GM12873 (cell line): ENCODE data around the gene ZNF581.

Experiments
- TF ChIP-seq, protein P1 (sequence below): IDR thresholded peaks from 2 replicates; pipeline ENCODE4 v1.5.1; 2012; ENCODE audit warnings: low read depth, mild to moderate bottlenecking, moderate library complexity, low read length, control low read depth; ENCODE audit not compliant: insufficient read depth; ENCODE audit errors: missing control alignments

Gene ZNF581

DNA sequence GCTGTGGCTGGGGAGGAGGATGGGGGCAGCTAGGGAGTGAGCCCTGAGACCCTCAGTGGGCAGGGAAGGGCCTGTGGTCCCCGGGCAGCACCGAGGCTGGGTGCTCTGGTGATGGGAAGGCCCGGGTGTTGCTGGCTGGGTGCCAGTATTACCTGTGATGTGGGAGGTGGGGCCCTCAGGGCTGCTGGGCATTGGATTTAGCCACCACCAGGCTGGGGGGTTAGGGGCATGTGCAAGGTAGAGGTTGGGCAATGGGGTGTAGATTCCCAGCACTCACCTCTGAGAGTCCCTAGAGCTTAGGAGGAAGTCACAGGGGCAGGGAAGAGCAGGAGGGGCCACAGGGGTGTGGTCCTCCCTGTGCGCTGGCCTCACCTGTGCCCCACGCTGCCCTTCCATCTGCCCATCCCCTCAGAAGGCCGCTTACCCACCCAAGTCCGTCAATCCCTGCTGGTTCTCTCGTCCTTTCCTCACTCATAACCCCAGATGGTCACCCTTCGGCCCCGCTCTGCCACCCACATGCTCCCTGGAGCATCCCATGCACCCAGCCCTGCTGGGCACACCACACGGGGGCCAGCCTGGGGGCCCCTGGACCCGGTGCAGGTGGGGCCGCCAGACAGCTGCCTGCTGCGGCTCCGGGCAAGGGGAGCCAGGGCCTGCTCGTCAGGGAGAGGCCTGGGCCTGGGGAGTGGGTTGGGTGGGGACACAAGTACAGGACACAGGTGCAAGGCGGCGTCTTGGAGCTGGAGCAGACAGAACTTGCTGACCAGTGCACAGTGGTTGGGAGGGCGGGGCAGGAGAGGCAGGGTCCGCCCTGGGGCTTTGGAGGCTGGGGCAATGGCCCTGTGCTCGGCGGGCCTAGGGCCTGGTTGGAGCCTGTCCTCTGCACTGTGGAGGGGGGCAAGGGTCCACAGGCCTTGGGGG lies 44.1 kb downstream of the ZNF581 start:
- TF ChIP-seq, protein P1, sequence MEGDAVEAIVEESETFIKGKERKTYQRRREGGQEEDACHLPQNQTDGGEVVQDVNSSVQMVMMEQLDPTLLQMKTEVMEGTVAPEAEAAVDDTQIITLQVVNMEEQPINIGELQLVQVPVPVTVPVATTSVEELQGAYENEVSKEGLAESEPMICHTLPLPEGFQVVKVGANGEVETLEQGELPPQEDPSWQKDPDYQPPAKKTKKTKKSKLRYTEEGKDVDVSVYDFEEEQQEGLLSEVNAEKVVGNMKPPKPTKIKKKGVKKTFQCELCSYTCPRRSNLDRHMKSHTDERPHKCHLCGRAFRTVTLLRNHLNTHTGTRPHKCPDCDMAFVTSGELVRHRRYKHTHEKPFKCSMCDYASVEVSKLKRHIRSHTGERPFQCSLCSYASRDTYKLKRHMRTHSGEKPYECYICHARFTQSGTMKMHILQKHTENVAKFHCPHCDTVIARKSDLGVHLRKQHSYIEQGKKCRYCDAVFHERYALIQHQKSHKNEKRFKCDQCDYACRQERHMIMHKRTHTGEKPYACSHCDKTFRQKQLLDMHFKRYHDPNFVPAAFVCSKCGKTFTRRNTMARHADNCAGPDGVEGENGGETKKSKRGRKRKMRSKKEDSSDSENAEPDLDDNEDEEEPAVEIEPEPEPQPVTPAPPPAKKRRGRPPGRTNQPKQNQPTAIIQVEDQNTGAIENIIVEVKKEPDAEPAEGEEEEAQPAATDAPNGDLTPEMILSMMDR = no peak

DNA sequence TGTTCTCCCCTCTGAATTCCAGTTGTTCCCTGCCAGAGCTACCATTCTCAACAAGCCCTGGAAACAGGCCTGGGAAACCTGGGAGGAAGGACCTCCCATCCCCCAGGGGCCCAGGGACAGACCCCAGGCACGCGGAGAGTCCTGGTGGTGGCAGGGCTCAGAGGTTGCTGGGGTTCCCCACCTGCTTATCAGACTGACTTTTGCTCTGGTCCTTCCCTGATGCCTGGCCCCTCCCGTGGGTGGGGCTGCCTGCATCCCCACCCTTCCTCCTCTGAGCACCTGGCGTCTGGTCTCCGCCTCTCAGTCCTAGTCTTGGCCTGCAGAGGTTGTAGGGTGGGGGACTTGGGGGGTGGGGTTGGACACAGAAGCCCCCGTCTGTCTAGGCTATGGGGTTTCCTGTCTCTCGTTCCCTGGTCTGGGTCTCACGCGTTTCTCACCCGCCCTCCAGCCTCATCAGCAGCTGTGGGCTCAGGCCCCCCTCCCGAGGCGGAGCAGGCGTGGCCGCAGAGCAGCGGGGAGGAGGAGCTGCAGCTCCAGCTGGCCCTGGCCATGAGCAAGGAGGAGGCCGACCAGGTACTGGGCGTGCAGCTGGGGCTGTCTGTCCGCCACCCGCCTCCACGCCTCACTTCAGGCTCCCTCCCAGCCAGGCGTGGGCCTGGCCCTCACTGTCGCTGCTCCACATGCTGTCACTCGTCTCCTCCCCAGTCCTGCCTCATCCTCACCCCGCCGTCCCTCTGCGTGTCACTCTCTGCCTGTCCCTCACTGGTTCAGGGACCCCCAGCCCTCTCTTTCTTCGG lies 45.2 kb downstream of the ZNF581 start:
- TF ChIP-seq, protein P1 = no peak

DNA sequence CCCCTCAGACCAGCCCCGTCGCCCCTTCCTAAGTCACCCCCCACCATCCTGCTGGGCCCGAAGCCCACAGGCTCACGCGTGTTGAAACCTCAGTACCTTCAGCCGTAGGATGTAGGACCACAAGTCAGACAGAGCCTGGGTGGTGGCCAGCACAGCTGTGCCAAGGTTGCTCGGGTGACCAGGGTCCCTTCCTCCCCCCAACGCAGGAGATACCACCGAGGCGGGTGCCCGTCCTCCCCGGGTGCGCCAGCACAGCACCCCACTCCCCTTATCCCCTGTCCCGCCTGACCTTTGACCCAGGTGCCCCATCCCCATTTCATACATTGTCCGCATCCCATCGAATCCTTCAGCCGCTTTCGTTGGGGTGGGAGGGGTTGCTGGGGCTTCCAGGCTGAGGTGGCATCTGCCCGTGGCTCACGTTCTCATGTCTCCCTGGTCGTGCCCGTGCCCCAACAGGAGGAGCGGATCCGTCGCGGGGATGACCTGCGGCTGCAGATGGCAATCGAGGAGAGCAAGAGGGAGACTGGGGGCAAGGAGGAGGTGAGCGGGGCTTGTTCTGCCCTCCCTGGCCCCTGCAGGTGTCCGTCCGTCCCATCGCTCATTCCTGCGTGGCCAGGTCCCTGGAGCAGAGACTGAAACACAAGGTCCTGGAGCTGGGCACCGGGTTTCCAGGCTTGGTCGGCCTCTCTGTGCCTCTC lies 46.1 kb downstream of the ZNF581 start:
- TF ChIP-seq, protein P1 = no peak

DNA sequence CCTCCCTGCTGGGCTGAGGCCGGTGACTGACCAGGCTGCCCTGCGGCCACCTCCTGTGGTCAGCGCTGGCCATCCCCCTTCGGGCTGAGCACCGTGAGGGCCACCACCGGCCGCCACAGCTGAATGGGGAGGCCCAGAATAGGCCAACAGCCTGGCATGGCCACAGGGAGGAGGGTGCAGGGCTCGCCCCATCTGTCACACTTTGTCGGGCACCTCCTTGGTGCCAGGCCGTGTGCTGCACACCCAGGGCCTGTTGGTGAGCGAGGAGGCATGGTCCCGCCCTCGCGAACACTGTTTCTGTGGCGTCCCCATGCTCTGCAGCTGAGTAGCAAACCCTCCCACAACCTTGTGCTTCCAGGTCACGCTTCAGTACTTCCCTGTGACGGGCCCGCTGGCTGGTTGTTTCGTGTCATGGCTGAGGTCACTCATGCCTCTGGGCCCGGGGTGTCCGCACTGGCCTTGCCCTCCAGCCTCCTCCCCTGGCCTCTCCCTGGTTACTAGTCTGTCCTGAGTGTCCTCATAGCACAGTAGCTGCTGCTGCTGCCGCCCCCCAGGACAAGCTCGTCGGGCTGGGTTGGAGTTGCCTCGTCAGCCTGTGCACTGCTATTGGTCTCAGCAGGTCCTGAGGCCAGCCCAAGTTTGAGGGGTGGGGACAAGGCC lies 46.8 kb downstream of the ZNF581 start:
- TF ChIP-seq, protein P1 = no peak

DNA sequence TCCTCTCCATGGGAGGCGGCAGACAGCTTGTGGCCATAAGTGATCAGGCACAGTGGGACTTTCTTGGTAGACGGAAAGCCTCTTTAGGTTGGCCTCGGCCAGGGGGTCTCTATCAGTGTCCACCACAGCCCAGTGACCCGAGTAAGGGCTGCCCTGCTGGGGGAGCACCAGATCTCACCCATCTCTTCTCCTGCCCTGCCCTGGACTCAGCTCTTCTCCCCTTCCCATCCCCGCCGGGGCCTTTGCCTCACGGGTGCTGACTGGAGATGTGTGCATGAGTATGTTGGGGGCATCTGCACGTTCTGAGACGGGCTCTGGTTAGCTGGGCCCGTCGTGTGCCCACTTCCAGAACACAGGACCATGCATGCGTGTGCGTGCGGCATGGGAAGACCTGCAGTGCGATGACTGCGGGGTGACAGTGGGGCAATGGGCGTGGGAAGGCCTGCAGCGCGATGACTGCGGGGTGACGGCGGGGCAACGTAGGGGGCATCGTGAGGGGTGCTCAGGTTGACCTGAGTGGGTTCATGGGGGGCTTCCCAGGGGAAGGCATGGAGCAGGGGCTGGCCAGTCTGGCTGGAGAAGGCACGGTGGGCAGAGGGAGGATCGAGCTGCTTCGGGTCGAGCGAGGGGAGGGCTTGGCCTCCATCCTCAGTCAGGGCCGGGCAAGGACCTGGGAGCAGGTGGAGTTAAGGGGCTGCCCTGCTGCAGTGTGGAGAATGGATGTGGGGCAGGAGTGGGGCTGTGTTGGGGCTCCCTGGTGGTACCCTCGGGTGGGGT lies 47.5 kb downstream of the ZNF581 start:
- TF ChIP-seq, protein P1 = no peak

DNA sequence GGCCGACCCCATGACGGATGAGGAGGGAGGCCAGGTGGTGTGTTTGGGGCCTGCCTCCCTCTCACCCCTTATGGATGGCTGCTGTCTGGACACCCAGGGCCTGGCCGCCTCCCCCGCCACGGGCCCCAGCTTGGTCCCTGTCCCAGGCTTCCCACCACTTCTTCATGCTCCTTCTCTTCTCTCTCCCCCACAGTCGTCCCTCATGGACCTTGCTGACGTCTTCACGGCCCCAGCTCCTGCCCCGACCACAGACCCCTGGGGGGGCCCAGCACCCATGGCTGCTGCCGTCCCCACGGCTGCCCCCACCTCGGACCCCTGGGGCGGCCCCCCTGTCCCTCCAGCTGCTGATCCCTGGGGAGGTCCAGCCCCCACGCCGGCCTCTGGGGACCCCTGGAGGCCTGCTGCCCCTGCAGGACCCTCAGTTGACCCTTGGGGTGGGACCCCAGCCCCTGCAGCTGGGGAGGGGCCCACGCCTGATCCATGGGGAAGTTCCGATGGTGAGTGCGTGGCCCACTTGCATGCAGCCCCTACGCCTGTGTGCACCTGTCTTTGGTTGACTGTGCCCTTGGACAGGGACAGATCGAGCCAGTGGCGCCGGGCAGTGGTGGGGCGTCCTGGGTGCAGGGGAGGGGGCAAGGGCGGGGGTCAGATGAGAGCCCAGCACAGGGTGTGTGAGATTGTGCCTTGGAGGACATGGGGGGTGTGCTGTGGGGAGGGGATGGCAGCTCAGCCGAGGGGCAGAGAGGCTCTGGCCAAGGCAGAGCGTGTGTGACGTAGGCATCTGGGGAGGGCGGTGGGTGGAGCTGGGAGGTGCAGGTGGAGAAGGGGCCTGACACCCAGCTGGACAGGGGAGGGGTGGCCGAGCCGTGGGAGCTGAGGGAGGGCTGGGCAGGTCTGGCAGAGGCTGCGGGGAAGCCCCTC lies 48.4 kb downstream of the ZNF581 start:
- TF ChIP-seq, protein P1 = no peak
